Keratinocyte (primary cell): ENCODE data around the gene WWC1. TPM values are rescaled to one million over a fixed set of nuclear protein-coding genes. Genes with fewer than 3 reads are reported as not detected.

Experiments used
- DNase-seq: peaks from one replicate; pipeline ENCODE4 v3.0.0-alpha.2; 2011; ENCODE audit warnings: low read depth, missing footprints, low spot score
- FAIRE-seq: peaks from 2 replicates; lab custom pipeline; 2011; peaks lifted over from hg19 to GRCh38; lab: Jason Lieb, UNC
- H2AFZ ChIP-seq: 2 replicates; pipeline ENCODE4 v1.6.0; 2012; ENCODE audit warnings: low read length, control low read depth, inconsistent platforms; ENCODE audit not compliant: control insufficient read depth
- H3K27ac ChIP-seq: 2 replicates; pipeline ENCODE4 v1.5.1; 2011; ENCODE audit warnings: low read length; ENCODE audit not compliant: control insufficient read depth, insufficient read depth
- H3K27me3 ChIP-seq: 3 replicates; pipeline ENCODE4 v1.6.0; 2011; ENCODE audit warnings: low read length; ENCODE audit not compliant: control insufficient read depth, insufficient read depth; ENCODE audit errors: extremely low read depth
- H3K36me3 ChIP-seq, 2 experiments: 2 replicates in 1 of 2; 3 replicates in 1 of 2; pipeline ENCODE4 v1.5.1; 2011; ENCODE audit warnings: low read length in 2 of 2, mild to moderate bottlenecking in 1 of 2; ENCODE audit not compliant: control insufficient read depth in 2 of 2, insufficient read depth in 2 of 2; ENCODE audit errors: extremely low read depth in 1 of 2
- H3K4me1 ChIP-seq: 3 replicates; pipeline ENCODE4 v1.5.1; 2011; ENCODE audit warnings: low read length; ENCODE audit not compliant: control insufficient read depth, insufficient read depth; ENCODE audit errors: extremely low read depth
- H3K4me2 ChIP-seq: 3 replicates; pipeline ENCODE4 v1.6.0; 2011; ENCODE audit warnings: low read depth, low read length; ENCODE audit not compliant: control insufficient read depth, insufficient read depth; ENCODE audit errors: extremely low read depth
- H3K4me3 ChIP-seq, 3 experiments: fragments of 200-600 bp in 1 of 3; sonication (generic) in 1 of 3; 2 replicates in 2 of 3; 3 replicates in 1 of 3; pipeline ENCODE4 v1.5.1; 2011 to 2016; ENCODE audit warnings: low read length in 3 of 3, mild to moderate bottlenecking in 3 of 3, control low read depth in 2 of 3, inconsistent platforms in 1 of 3, low read depth in 1 of 3, mixed read lengths in 1 of 3, mixed run types in 1 of 3, moderate library complexity in 1 of 3; ENCODE audit not compliant: control insufficient read depth in 2 of 3, insufficient read depth in 2 of 3; ENCODE audit errors: extremely low read depth in 1 of 3
- H3K79me2 ChIP-seq: 2 replicates; pipeline ENCODE4 v1.6.0; 2012; ENCODE audit warnings: low read length; ENCODE audit not compliant: control insufficient read depth, insufficient read depth
- H3K9ac ChIP-seq: 3 replicates; pipeline ENCODE4 v1.6.0; 2011; ENCODE audit warnings: low read length; ENCODE audit not compliant: control insufficient read depth, insufficient read depth; ENCODE audit errors: extremely low read depth
- H3K9me1 ChIP-seq: 3 replicates; pipeline ENCODE4 v1.6.0; 2011; ENCODE audit warnings: low read length; ENCODE audit not compliant: control insufficient read depth, insufficient read depth; ENCODE audit errors: extremely low read depth
- H3K9me3 ChIP-seq: 2 replicates; pipeline ENCODE4 v1.5.1; 2012; ENCODE audit warnings: low read depth, low read length; ENCODE audit not compliant: control insufficient read depth
- H4K20me1 ChIP-seq: 3 replicates; pipeline ENCODE4 v1.6.0; 2011; ENCODE audit warnings: low read length; ENCODE audit not compliant: control insufficient read depth, insufficient read depth; ENCODE audit errors: extremely low read depth
- dilution Hi-C: fragments of 300-500 bp; cut with MboI; formaldehyde crosslinking; loops from one replicate; pipeline ENCODE4 v1.7.0; 2020; ENCODE audit warnings: low sequenced_read_pairs; ENCODE audit not compliant: extremely low pct_ligation_motif_present
- polyA plus RNA-seq, 5 experiments: library from polyadenylated mRNA; depleted of rRNA in 3 of 5; stranded (reverse) in 3 of 5; stranded (forward) in 1 of 5; unstranded in 1 of 5; fragments of >200 nt; gene quantifications; 1 replicate in 1 of 5; 2 replicates in 3 of 5; 3 replicates in 1 of 5; pipeline versions ENCODE4 v1.2.1 to v1.2.3, GENCODE V29; 2011 to 2012; ENCODE audit warnings: missing spikeins in 2 of 5, low read depth in 1 of 5, low replicate concordance in 1 of 5
- TF ChIP-seq, protein P1 (sequence below), 3 experiments: IDR thresholded peaks in 1 of 3; conservative IDR thresholded peaks in 1 of 3; optimal IDR thresholded peaks in 1 of 3; 2 replicates in 2 of 3; 3 replicates in 1 of 3; pipeline versions ENCODE3 to v1.5.1; 2011; ENCODE audit warnings: low read length in 3 of 3, mild to moderate bottlenecking in 3 of 3, moderate library complexity in 2 of 3, control low read depth in 1 of 3, inconsistent platforms in 1 of 3; ENCODE audit not compliant: insufficient read depth in 2 of 3; ENCODE audit errors: extremely low read depth in 1 of 3

WWC1 gene
- polyA plus RNA-seq, 1 donor (not counting 4 experiments of a cell fraction or from before 2014, with no cell fraction given), result 19.8 TPM

DNA sequence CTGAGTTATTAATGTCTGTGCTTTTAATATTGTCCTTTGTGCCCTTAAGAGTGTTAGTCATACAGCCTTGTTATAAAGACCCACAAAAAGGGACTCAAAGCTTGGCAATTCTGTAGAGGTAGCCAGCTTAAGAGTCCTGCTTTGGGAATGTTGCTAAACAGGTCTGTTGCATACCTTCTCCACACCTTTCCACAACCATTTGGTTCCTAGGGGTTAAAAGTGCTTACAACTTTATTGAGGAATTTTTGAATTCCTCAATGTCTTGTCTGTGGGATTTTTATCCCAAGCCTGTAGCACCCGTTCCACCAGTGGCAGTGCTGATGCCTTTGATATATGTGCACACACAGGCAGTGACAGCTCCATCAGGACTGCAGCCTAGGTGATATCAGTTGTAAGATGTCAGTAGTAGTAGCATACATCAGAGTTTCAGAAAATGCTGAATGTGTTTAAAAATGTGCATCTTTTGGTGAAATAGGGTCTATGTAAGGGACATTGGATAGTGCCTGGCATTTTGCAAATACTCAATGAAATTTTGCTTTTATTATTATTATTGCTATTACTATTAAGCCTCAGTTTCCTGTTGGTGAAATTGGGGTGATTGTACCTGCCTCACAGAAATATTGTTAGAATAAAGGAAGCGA is 68.5 kb downstream of the WWC1 start:
- no peaks in the 10 kb centered on the region for H3K9me3 ChIP-seq
- no peak overlapping the region for H3K27ac ChIP-seq
- no peak overlapping the region for H2AFZ ChIP-seq
- peaks cover 52% of the 10 kb centered on the region for H3K79me2 ChIP-seq
- DNase-seq, result peak; percentile 44
- H3K4me3 ChIP-seq, result no peak overlapping the region
- dilution Hi-C loops, result no loop called here
- no peaks in the 10 kb centered on the region for H4K20me1 ChIP-seq
- peaks cover 4% of the 10 kb centered on the region for H3K9me1 ChIP-seq
- TF ChIP-seq, protein P1, sequence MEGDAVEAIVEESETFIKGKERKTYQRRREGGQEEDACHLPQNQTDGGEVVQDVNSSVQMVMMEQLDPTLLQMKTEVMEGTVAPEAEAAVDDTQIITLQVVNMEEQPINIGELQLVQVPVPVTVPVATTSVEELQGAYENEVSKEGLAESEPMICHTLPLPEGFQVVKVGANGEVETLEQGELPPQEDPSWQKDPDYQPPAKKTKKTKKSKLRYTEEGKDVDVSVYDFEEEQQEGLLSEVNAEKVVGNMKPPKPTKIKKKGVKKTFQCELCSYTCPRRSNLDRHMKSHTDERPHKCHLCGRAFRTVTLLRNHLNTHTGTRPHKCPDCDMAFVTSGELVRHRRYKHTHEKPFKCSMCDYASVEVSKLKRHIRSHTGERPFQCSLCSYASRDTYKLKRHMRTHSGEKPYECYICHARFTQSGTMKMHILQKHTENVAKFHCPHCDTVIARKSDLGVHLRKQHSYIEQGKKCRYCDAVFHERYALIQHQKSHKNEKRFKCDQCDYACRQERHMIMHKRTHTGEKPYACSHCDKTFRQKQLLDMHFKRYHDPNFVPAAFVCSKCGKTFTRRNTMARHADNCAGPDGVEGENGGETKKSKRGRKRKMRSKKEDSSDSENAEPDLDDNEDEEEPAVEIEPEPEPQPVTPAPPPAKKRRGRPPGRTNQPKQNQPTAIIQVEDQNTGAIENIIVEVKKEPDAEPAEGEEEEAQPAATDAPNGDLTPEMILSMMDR (optimal IDR thresholded peaks at IDR 0.05 in 1 of 3, IDR thresholded peaks at IDR 0.05 in 1 of 3, conservative IDR thresholded peaks at IDR 0.05 in 1 of 3; ENCODE audit: extremely low read depth in 1 of 3, insufficient read depth in 2 of 3, low read length in 3 of 3), result no peak
- peaks cover 39% of the 10 kb centered on the region for H3K4me1 ChIP-seq
- no peaks in the 10 kb centered on the region for H3K27me3 ChIP-seq
- H3K9ac ChIP-seq, result no peak overlapping the region
- no peaks in the 10 kb centered on the region for H3K36me3 ChIP-seq
- peak overlapping the region; percentile 27 for H3K4me2 ChIP-seq
- peak; percentile 81 for FAIRE-seq

- TF ChIP-seq, protein P1 (optimal IDR thresholded peaks at IDR 0.05 in 1 of 3, IDR thresholded peaks at IDR 0.05 in 1 of 3, conservative IDR thresholded peaks at IDR 0.05 in 1 of 3; ENCODE audit: extremely low read depth in 1 of 3, insufficient read depth in 2 of 3, low read length in 3 of 3), result no peak
- H3K4me1 ChIP-seq, result peaks cover 47% of the 10 kb centered on the region
- no peak overlapping the region for H3K4me2 ChIP-seq
- no peak overlapping the region for H3K9ac ChIP-seq
- H2AFZ ChIP-seq, result no peak overlapping the region
- no peak for FAIRE-seq
- H3K36me3 ChIP-seq, result no peaks in the 10 kb centered on the region
- no peak overlapping the region for H3K4me3 ChIP-seq
- no peak for DNase-seq
- H3K27ac ChIP-seq, result no peak overlapping the region
- H4K20me1 ChIP-seq, result no peaks in the 10 kb centered on the region
- H3K9me1 ChIP-seq, result peaks cover 4% of the 10 kb centered on the region
- H3K79me2 ChIP-seq, result peaks cover 50% of the 10 kb centered on the region
- dilution Hi-C loops, result no loop called here
- no peaks in the 10 kb centered on the region for H3K27me3 ChIP-seq
- no peaks in the 10 kb centered on the region for H3K9me3 ChIP-seq
These were observed 69.3 kb downstream of the WWC1 start for GRCh38 chr5:168360521-168361285.
